IPS-NIHi7 (cell line): ENCODE data around the gene SNX27.
"Not testable (repeated sequence)": the region's sequence is repeated elsewhere in the genome, so short reads cannot be mapped to it uniquely, and the experiment has no call there.

Experiments
- DNase-seq: peaks from one replicate; pipeline ENCODE4 v3.0.0; 2012; ENCODE audit warnings: mixed read lengths; ENCODE audit errors: extremely low spot score

The SNX27 gene

DNA sequence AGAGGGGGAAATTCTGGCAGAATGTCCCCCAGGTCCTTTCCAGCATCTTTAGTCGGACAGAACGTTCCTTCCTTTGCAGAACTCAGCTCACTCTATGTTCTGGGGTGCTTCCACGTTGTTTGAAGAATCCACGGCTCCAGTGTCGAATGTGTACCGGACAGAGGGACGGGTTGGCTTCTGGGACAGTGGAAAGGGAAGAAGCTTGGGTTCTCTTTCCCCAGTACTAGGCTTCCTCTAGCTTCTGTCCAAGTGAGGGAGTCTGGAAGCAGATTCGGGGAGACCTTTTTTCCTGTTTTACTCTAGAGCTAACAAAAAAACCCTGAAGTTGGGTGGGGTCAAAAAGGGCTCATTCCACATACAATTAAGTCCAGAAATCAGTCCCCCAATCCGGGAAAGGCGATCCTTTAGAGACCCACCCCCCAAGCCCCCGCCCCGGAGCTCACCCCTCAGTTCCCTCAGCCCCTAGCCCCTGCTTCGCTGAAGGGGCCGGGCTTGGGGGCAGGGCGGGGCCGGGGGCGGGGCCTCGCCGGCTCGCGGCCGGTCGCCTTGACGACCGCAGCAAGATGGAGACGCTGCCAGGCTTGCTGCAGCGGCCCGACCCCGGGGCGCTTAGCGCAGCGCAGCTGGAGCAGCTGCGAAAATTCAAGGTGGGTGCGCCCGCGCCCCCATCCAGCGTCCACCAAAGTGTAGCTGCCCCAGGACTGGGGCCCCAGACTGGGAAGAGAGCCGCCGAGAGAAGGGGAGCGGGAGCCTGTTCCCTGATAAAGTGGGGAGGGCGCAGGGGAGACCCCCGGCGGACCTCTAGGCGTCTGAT lies 109.3 kb downstream of the SNX27 start, which contains the start of gene RIIAD1:
Gene RIIAD1 (plus strand): TSS at position 549 of the 814 bp plus-strand sequence. CDS start 15 bp downstream, at position 564.
- peak; percentile 93 for DNase-seq

DNA sequence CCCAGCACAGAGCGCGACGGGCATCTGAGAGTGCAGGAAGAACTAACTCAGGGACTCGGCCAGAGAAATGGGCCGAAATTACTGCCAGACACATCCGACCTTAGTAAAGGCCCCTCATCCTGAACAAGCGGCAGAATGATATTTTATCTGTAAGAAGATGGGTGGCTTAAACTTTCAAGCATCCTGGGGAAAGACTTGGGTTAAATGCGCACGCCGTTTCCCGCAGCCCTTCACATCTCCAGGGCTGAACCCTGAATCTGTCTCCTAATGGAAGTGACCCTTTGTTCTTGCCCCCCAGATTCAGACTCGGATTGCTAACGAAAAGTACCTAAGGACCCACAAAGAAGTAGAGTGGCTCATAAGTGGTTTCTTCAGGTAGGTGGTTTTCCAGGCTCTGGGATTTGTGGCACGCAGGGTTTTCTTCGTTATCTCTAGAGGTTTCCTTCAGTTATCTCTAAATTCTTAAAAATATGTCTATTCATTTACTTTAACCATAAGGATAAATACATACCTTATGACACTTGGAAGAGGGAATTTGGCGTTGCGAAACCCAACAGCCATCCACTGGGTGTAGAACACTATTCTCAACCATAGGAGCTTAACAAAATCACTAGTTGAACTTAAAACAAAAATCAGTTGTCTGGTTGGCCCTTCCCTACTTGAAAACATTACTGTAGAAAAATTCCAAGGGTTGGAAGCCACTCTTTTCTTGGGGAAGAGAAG lies 110.1 kb downstream of the SNX27 start:
- DNase-seq: no peak

DNA sequence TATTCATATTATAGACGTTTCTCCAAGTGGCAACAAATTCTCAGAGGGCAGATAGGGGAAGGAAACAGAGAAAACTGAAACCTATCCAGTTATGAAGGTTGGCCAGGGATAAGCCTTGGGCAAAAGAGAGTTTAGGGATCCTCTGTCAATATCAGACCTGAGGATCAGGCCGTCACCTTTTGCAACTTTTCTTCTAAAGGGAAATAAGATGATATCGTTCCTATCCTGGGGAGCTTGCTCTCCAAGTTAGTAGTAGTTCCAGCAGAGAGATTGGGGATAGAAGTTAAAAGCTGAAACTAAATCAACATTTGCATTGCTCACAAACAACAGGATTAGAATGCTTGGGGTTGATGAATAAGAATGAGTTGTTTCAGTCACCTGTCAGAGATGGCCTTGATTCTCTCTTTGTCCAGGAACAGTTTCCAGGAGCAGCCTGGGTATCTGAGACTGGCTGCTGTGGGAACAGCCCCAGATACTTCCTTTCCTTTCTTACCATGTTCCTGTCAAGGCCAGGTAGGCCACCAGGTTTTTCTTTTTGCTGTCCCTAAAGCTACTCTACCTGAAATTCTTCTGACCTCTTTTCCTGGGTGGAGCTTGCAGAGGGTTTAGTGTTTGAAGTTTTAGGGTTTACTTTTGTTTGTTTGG lies 112.0 kb downstream of the SNX27 start:
- no peak for DNase-seq

- peak; percentile 47 for DNase-seq
Observed at GRCh38 chr1:151728151-151729054, 116.6 kb downstream of the SNX27 start.

DNA sequence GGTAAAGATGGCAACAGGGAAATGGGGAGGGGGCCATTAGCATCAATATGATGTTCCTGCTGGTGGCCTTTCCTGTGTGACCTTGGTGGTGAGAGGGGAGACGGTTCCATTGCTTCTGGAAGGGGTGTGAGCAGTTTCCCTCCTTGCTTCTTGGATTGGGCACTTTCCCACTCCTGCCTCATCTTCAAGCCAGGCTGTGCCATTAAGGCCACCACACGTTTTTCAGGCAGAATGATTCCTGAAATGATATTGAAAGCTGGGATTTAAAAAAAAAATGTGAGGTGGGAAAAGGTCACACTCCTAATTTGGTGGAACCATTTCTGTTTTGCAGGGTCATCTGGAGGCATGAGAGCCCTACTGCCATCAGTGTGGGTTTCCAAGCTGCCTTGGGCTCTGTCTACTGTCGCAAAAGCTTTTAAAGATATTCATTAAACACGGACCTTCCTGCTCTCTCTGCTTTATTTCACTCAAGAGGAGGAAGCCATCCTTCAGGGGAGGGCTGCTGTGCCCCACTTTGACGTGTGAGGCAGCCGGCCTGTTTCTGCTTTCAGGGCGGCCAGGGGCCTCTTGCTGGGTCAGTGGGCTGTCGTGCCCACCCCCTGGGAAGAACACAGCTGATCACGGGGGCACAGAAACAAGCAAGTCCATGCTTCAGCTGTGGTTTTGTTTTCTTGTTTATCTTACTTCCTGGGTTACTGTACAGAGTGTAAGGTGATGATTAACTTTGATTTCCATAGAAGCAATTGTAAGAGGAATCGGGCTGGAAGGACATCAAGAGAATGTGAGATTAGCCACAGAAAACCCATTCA lies 117.5 kb downstream of the SNX27 start:
- DNase-seq: no peak

DNA sequence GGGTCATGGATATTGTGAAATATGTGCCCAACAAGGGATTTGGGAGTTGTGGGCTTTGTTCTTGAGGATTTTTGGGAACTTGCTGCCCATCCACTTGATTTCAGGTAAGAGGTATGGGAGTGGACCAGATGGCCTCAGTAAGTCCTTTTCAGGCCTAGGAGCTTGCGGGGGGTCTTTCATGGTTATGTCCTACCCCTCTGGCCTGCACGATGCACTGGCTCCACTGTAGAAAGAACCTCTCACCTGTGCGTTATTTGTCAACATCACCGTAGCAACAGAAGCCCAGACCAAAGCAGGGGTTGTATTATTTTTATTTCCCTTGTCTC lies 118.1 kb downstream of the SNX27 start:
- no peak for DNase-seq

DNA sequence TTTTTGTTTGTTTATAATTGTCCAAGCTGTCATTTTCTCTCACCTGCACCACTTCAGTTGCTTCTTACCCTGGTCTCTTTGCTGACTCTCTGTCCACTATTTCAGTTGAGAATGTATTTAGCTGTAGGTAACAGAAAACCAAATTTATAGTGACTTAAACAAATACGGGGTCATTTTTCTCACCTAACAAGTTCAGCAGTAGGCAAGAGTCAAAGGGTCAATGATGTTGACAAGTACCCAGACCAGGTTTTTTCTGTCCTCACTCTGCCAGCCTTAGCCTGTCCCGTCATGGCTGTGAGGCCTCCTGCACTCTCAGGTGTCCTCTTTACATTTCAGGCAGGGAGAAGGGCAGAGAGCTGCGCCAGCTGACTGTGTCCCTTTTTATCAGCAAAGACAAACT lies 121.3 kb downstream of the SNX27 start:
- no peak for DNase-seq

DNA sequence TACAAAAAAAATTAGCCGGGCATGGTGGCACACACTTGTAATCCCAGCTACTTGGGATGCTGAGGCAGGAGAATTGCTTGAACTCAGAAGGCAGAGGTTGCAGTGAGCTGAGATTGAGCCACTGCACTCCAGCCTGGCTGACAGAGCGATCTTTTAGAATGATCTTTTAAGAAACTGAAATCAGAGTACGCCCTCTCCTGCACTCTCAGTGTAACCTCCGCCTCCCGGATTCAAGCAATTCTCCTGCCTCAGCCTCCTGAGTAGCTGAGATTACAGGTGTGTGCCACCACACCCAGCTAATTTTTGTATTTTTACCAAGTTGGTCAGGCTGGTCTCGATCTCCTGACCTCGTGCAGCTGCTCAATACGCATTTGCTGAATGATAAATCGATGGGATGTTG lies 122.1 kb downstream of the SNX27 start:
- not testable (repeated sequence) for DNase-seq

GRCh38 chr1:151737026-151737425 lies 125.2 kb downstream of the SNX27 start:
- DNase-seq: no peak

GRCh38 chr1:151737479-151737878 lies 125.6 kb downstream of the SNX27 start:
- DNase-seq: no peak

- DNase-seq: peak; percentile 32
Observed at GRCh38 chr1:151739590-151740355, 127.9 kb downstream of the SNX27 start.

DNA sequence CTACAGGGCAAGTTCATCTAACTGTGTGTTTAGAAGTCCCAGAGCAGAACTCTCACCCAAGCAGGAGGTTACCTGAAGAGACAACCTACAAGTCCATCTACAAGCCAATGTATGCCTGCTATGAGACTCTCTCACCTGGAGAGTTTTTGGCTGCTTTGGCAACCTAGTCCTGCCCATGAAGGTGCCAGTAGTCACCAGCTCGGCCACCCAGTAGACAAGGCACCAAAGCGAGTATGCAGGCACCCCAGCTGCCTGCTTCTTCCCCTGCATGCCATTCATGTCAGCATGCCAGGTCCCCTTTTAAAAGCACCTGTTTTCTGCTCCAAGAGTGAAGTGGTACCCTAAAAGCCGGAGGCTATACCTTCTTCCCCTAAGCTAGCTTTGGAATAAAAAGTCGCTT lies 129.7 kb downstream of the SNX27 start:
- DNase-seq: no peak
